T47D (cell line): ENCODE data around the gene GOT1.

Experiments
- DNase-seq, 2 experiments: peaks; one replicate each; pipeline versions ENCODE4 v3.0.0 to v3.0.0-alpha.2; 2011 to 2012; ENCODE audit warnings: low read depth in 1 of 2, low spot score in 1 of 2
- JUND ChIP-seq: IDR thresholded peaks from 2 replicates; pipeline ENCODE4 v1.6.1; 2012; ENCODE audit warnings: low read depth
- in situ Hi-C: cut with HindIII; loops from 2 replicates; pipeline ENCODE4 v1.10.0; 2016; ENCODE audit warnings: low sequenced_read_pairs, low pct_unique_long_range_greater_than_20kb

Gene GOT1

DNA sequence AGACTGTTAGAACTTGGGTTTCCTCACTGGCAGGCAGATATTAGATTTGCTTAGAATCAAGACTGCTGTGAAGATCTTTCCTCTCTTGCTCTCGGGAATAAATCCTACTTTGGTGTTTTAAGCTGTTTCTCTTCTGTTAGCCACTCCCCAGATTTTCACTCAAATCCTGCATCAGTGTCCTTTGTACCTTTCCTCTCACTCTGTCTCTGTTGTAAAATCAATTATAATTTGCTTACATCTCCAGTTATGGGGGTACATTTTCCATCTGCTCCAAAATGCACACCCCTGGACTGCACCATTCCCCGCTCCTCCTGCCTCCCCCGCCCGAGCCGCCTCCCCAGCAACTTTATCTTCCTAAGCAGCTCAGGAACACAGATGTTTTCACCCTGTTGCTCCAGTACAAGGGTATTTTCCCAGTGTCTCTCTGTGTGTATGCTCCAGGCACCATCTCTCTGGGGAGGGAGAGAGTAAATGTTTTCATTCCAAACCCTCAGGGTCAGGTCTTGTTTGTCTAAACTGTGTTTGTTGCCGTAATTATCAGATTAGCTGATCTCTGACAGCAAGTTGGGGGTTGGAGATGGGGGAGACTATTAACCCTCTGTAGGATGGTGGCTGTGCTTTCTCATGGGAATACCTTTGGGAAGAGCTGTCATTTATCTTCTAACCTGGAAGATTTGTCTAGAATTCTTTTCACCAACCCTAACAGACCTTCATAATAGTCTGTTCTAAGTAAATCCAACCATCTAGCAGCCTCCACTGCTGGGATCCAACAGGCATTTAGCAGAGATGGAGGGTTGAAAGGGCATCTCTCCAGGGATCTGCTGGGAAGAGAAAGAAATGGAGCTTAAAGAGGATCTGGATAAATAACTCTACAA, 20.4 kb upstream of the GOT1 start:
- peak; percentile 31 to 67 for DNase-seq
- TF ChIP-seq JUND = no peak
- in situ Hi-C loops = no loop called here

- no peak for DNase-seq
- TF ChIP-seq JUND = no peak
- in situ Hi-C loops = no loop called here
Measured at GRCh38 chr10:99450156-99450555, 19.7 kb upstream of the GOT1 start.

DNA sequence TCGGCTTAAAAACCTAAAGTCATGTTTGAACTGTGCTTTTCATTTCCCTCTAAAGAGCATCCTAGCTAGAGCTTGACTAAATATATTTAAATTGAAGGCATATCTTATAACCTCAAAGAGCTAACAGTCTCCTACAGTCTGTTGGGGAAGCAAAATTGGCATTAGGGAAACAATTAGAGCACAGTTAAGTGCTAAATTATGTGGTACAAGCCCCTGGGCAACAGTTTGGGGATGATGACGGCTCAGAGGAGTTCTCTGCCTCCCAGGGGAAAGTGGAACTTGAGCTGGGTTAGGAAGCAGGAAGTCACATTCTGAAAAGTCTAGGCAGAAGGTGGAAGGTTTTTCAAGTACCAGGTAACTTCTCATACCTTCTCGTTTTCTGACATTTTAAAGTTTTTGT, 18.6 kb upstream of the GOT1 start:
- DNase-seq = no peak
- in situ Hi-C loops = no loop called here
- TF ChIP-seq JUND = no peak

GRCh38 chr10:99444383-99445045, 14.1 kb upstream of the GOT1 start:
- TF ChIP-seq JUND = no peak
- no peak for DNase-seq
- in situ Hi-C loops = no loop called here

DNA sequence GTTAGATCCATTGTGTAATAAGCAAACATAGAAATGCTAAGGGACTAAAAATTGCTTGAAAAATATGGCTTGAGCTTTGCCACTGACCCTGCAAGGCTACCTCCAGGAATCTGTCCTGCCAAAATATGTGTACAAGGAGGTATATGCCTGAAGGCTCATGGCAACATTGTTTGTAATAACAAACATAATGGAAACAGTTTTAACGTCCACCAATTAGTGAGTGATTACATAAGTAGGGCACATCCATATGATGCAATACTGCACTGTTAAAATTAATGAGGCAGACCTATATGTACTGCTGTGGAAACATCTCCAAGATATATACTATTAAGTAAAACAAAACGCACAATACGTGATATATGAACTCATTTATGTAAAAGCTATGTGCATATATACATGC, 13.1 kb upstream of the GOT1 start:
- TF ChIP-seq JUND = no peak
- peak in 1 of 2 experiments; percentile 65 for DNase-seq
- in situ Hi-C loops = no loop called here

DNA sequence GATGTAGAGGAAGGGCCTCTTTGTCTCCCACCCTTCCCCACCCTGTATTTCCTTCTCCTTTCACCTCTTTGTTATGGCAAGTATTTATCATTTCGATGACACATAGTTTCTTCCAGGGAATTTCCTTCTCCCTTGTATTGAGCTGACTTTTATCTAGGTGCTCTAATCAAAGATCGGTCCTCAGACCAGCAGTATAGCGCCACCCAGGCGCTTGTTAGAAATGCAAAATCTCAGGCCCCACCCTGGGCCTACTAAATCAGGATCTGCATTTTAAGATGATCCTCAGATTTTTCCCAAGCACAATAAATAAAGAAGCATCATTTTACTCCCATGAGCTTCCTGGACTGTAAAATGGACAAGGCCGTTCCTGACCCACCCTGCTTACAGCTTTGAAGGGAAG, 12.0 kb upstream of the GOT1 start:
- no peak for TF ChIP-seq JUND
- in situ Hi-C loops = no loop called here
- DNase-seq = no peak

GRCh38 chr10:99438890-99439289, 8.5 kb upstream of the GOT1 start:
- no peak for DNase-seq
- TF ChIP-seq JUND = no peak
- in situ Hi-C loops = no loop called here

DNA sequence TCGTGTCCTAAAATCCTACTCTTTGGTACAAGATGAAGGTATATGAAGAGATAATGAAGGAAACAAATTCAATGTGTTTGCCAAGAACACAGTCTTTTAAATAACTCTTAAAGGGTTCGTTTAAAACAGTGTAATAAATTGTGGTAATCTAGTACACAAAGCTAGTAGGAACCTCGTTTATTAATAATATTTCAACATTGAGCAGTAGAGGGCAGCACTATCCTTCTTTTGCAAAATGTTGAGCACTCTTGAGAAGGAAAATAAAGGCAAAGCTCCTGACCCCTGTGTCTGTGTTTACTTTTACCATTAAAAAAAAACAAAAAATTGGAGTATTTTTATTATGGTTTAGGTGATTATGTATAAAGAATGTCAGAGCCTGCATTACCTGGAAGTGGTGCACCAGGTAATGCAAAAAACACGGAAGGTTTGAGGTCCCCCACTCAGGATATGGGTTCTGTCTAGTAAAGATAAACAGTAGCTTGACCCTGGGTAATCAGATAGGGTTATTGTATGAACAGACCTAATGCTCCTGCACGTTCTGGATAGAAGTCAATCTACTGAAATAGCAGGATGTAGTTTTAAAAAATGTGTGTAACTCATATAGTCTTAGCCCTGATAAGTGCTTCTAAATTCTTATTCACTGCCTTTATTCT, 5.7 kb upstream of the GOT1 start:
- DNase-seq = peak in 1 of 2 experiments; percentile 78
- in situ Hi-C loops = no loop called here

DNA sequence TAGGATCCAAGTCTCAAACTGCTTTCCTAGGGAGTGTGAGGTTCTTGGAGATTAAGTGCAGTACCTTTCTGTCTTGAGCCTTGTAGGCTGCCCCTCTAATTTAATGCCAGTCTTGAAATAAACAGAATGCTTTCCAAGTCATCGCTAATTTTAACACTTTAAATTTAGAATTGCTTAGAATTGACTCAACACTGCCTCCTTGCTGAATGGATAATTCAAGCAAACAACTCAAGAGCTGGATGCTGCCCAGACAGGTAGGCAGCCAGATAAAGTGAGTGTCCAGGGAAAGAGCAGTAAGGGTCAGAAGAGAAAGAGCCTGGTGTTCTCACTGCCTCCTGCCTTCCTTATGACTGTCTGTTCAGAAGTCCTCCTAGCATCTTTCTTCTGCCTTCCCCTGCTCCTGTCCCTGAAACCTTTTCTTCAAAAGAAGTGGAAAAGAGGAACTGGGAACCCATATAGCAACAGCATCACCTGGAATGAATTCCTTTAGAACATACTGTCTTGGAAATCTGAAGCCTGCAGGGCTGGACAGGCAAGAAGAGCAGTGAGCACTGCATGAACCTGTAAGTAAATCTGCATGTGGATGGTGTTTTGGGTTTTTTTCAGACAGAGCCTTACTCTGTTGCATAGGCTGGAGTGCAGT, 3.1 kb upstream of the GOT1 start:
- peak in 1 of 2 experiments; percentile 37 for DNase-seq
- TF ChIP-seq JUND = no peak
- in situ Hi-C loops = no loop called here

More for the DNA sequence above, 5.7 kb upstream of the GOT1 start:
- no peak for TF ChIP-seq JUND

DNA sequence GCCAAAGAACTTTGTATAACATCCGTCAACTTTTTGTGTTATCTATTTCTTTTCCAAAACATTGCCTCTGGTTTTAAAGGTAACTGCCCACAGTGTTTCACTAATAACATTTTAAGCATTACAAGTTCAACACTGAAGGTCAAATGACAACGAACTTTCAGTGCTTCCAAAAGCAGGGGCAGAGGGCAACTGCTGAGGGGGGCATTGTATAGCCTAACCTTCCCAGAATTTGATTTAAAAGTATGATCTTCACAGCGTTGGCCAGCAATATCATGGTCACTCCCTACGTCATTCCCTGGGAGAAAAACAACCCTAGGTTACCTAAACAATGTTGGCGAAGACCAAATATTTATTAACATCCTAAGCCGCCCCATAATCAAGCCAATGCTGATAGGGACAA, 2.5 kb upstream of the GOT1 start:
- no peak for TF ChIP-seq JUND
- in situ Hi-C loops = no loop called here
- DNase-seq = no peak

DNA sequence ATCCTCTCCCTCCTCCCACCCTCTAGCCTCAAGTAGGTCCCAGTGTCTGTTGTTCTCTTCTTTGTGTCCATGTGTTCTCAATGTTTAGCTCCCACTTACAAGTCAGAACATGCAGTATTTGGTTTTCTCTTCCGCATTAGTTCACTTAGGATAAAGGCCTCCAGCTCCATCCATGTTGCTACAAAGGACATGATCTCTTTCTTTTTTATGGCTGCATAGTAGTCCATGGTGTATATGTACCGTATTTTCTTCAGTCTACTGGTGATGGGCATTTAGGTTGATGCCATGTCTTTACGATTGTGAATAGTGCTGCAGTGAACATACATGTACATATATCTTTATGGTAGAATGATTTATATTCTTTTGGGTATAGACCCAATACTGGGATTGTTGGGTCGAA, 1.6 kb upstream of the GOT1 start:
- in situ Hi-C loops = no loop called here
- DNase-seq = no peak
- no peak for TF ChIP-seq JUND

DNA sequence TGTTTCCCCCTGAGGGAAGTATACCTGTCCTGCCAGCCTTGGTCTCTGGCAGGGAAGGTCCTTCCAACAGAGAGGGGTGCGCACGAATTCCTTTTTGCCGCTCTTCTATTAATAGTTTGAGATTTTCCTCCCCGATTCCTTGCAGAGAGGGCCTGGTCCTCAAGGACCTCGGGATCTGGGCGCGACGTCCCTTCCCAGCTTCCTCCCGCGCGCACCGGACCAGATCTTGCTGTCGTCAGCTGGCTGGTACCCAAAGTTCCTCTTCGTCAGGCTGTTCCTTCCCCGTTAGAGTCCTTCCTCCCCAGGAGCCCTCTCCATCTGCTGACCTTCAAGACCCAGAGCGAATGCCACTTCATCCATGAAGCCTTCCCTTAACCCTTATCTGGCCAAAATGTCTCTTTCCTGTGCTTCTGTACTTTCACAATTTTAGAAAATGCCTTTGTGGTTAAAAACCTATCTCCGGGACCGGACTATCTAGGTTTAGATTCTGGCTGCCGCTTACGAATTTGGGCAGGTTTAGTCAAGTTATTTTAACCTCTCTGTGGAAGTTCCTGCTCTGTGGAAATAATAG, 851 bp upstream of the GOT1 start:
- peak in 1 of 2 experiments; percentile 69 for DNase-seq
- in situ Hi-C loops = no loop called here
- no peak for TF ChIP-seq JUND
